Measurements from ENCODE around the gene LNX1.
"Not testable (repeated sequence)": the region's sequence is repeated elsewhere in the genome, so short reads cannot be mapped to it uniquely, and the experiment has no call there.

LNX1 gene

DNA sequence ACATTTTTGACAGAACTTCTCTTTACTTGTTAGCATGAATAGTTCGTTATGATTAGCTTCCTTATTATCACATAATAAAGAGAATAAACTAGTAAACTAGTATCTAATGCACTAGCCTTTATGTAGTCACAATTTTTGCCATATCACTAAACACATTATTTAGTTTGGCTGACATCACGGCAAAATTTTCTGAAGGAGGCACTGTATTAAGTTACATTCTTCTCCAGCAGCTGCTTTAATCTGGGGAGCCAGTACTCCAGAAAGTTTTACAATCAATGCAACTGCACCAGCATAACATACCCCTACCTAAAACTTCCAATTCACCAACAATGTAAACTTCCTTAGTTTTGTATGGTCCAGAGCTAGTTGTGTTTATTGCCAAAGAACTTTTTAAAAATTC is 126.0 kb downstream of the LNX1 start:
- DNase-seq (ENCODE audit: low read depth, low spot score): no peak

DNA sequence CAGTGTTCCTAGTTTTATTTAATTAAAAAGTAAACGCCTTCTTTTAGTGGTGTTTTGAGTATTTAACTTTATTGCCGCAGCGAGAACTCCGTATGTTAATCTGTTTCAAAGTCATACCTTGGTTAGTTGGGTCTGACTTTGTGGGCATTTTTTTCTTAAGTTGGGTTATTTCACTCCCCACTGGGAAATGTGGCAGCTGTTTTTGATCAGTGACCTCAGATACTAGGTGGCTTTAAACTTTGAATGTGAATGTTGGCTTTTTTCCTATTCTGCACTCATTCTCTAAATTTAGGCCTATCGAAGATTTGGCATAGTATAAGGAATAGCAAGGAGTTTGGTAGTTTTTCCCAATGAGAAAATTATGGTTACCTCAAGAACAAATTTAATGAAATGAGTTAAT is 127.9 kb downstream of the LNX1 start:
- DNase-seq (ENCODE audit: low read depth, low spot score): no peak

DNA sequence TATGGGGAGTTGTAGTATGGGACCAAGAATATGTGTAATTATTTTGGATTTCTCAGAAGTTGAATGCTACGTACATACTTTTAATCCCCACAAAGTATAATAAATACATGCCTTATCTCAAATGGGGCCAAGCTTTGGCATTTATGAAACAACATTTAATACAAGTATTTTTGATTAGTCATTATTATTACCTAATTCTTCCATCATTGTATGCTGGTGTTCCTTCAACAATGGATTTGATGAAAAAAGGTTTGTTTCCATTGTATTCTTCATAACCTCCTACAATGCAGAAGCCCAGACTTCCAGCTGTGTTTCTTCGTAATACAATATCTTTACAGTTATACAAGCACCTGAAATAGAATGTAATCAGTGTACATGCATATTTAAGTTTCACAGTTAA is 130.0 kb downstream of the LNX1 start:
- DNase-seq (ENCODE audit: low read depth, low spot score): no peak

DNA sequence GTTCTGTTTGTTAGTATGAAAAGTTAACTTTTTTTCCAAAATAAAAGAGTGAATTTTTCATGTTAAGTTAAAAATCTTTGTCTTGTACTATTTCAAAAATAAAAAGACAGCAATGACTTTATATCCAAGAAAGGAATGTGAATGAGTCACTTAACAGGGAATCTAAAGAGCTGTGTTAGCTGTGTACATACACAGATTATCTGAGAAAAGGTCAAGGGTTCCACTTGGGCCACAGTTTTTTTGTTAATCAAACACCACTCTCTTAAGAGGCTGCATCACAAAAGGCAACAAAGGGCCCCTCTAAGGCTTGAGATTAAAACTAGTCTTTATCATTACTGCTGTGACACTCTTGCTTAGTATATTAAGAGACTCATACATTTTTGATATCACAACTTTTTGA is 131.7 kb downstream of the LNX1 start:
- DNase-seq (ENCODE audit: low read depth, low spot score): peak; percentile 41

DNA sequence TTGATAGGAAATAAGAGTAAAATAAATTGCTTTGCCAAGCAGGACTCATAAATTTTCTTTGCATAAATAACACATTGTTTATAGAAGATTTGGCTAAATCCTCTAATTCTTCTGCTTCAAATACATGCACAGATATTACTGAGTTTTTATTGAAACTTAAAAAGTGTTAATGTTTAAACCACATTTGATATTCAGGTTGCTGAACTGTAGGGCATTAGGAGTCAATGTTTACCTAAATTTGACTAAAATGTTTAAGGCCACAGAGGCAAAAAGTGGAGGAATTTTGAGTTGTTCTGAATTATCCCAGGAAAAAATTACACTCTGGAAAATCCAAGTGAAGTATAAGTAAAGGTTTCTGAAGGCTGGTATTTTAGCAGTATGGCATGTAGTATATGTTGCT is 135.1 kb downstream of the LNX1 start:
- no peak for DNase-seq (ENCODE audit: low read depth, low spot score)

DNA sequence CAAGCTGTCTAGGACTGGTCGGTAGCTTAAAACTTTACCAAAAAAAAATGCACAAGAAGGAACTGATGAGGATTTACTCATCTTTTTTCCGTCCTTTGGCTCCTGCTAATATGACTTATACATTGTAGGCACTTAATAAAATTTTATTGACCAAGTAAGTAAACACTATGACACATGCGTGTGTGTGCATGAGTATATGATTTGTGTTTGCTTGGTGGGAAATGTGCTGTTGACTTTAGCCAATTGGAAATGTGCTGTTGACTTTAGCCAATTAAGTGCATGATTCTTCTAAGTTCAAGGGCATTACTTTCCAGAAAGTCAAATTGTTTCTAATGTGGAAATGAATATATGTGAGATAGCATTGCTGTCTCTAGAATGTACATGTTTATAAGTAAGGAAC is 135.5 kb downstream of the LNX1 start:
- DNase-seq (ENCODE audit: low read depth, low spot score): no peak

DNA sequence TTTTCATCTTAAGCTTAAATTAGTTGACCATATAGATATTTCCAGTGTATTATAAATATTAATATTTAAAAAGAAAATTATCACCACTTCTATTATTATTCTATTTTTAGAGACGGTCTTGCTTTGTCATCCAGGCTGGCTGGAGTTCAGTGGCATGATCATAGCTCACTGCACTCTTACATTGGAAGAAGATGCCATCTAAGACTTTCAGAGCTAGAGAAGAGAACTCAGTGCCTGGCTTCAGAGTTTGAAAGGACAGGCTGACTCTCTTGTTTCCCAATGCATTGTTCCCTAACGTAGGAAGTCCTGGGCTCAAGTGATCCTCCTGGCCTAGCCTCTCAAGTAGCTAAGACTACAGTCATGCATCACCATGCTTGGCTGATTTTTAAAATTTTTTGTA is 137.9 kb downstream of the LNX1 start:
- DNase-seq (ENCODE audit: low read depth, low spot score): no peak

- DNase-seq (ENCODE audit: low read depth, low spot score): peak; percentile 8
These were observed 140.5 kb downstream of the LNX1 start for GRCh38 chr4:53450773-53451172.

DNA sequence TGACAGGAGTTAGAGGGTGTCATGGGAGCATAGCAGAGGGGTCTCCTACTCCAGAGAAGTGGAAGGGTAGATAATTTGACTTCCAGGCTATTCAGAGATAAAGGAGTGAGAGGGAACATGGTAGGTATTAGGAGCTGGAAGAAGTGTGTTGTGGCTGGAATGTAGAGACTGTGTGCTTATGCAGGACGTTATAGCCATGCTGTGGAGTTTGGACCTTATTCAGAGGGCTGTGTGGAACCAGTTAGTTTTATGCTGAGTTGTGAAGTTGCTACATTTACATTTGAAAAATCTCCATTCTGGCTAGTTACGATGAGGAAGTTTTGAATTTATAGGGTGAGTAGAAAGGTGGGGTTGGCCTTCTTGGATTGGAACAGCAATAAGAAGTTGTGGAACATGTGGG is 146.3 kb downstream of the LNX1 start:
- DNase-seq (ENCODE audit: low read depth, low spot score): no peak

GRCh38 chr4:53441564-53441963 is 149.7 kb downstream of the LNX1 start:
- no peak for DNase-seq (ENCODE audit: low read depth, low spot score)

DNA sequence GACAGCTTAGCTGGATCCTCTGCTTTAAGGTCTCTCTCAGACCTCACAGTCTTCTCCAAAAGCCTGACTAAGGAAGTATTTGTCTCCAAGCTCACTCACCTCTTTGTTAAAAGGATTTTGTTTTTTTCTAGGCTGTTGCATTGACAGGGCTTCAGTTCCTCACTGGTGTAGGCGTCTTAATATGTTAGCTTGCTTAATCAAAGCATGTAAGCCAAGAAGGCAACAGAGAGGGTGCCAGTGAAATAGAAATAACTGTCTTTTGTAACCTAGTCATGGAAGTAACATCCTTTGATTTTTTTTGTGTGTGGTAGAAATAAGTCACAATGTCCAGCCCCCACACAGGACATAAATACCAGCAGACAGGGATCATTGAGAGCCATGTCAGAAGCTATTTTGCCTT is 155.0 kb downstream of the LNX1 start:
- DNase-seq (ENCODE audit: low read depth, low spot score): no peak

GRCh38 chr4:53432528-53433424 is 158.5 kb downstream of the LNX1 start:
- DNase-seq (ENCODE audit: low read depth, low spot score): no peak

DNA sequence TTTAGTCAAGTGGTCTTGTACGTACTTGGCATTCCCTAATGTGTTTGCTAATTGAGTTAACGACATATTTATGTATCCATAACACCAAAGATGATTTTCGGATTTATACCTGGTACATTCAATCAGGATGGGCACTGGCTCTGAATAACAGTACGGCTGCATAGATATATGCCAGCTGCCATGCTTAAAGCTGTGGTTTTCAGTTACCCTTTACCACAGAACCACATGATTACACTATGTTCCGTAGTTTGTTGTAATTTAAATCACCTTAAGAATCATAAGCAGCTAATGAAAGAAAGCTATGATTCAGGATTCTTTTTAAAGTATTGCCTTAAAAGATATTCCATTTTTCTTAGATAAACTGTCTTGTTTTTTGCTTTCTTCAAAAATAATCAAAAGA is 160.2 kb downstream of the LNX1 start:
- DNase-seq (ENCODE audit: low read depth, low spot score): peak; percentile 24

DNA sequence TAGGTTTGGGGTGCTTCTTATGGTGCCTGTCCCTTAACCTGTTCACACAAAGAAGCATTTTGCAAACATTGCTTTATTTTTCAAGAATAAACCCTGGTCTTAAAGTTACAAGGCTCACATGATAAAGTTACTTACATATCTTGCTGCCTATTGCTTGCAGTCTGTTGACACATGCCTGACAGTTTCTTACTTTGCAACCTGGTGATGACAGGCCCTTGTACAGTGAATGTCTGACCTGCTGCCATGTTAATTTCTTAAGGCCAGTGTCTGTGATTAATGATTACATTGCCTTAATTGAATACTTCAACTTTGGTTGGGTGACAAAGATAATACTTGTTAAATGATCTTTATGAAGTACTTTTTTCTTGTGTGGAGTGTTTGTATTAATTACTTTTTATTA is 163.9 kb downstream of the LNX1 start:
- no peak for DNase-seq (ENCODE audit: low read depth, low spot score)

DNA sequence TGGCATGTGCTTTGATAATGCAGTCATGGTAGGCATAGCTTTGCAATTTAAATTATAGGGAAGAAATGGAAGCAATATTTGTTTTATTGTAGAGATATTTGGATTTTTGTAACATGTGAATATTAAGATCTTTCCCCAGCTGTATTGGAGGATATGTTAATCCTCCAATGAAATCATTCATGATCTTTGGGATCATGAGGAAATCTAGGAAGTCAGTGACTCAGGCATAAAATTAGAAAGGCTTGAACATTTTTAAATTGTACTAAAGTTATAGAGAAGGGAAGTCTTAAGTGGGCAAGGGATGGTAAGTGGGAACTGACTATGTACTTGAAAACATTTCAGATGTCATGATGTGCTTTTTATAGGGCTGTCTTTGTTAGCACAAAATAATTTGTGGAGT is 167.0 kb downstream of the LNX1 start:
- DNase-seq (ENCODE audit: low read depth, low spot score): no peak

DNA sequence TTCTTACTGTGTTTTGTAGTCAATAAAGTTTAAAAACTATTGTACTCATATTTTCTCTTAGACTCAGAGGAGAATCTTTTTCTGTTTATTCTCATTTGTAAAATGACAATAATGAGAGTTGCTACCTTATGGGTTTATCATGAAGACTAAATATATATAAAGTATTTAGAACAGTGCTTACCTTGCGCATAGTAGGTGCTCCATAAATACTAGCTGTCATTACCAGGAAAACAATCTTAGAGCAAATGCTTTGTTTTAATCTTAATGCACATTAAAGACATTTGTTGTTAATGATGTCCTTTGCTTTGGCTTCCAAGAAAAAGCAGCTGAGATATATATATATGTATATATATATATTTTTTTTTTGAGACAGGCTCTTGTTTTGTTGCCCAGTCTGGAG is 168.9 kb downstream of the LNX1 start:
- DNase-seq (ENCODE audit: low read depth, low spot score): no peak

GRCh38 chr4:53421791-53422190 is 169.5 kb downstream of the LNX1 start:
- no peak for DNase-seq (ENCODE audit: low read depth, low spot score)

- no peak for DNase-seq (ENCODE audit: low read depth, low spot score)
These were observed 172.1 kb downstream of the LNX1 start for GRCh38 chr4:53419208-53419607.

GRCh38 chr4:53409479-53409878 is 181.8 kb downstream of the LNX1 start:
- DNase-seq (ENCODE audit: low read depth, low spot score): not testable (repeated sequence)
